H9 (cell line): Measurements from ENCODE around the gene PHF12. TPM values are rescaled to one million over a fixed set of nuclear protein-coding genes. Genes with fewer than 3 reads are reported as not detected.

ENCODE experiments used
- DNase-seq: peaks from one replicate; pipeline ENCODE4 v3.0.0-alpha.2; 2017
- H2AFZ ChIP-seq: one replicate; pipeline ENCODE4 v1.6.1; 2013; ENCODE audit warnings: mild to moderate bottlenecking, low read length, control low read depth, moderate library complexity
- H2AK5ac ChIP-seq: 2 replicates; pipeline ENCODE4 v1.6.1; 2013; ENCODE audit warnings: low read length, control low read depth, mixed read lengths; ENCODE audit not compliant: insufficient read length
- H2BK120ac ChIP-seq: one replicate; pipeline ENCODE4 v1.6.1; 2013; ENCODE audit warnings: low read depth, mild to moderate bottlenecking, low read length, control low read depth, inconsistent platforms; ENCODE audit not compliant: poor library complexity, severe bottlenecking
- H2BK12ac ChIP-seq: 2 replicates; pipeline ENCODE4 v1.6.1; 2013; ENCODE audit warnings: low read length, control low read depth, mixed read lengths, low read depth; ENCODE audit not compliant: insufficient read length
- H2BK15ac ChIP-seq: 2 replicates; pipeline ENCODE4 v1.6.1; 2013; ENCODE audit warnings: low read depth, low read length, control low read depth
- H2BK20ac ChIP-seq: one replicate; pipeline ENCODE4 v1.6.1; 2013; ENCODE audit warnings: low read depth, mild to moderate bottlenecking, low read length, control low read depth, inconsistent platforms; ENCODE audit not compliant: poor library complexity, severe bottlenecking
- H2BK5ac ChIP-seq: 2 replicates; pipeline ENCODE4 v1.6.1; 2013; ENCODE audit warnings: low read length, control low read depth, mixed read lengths; ENCODE audit not compliant: insufficient read length
- H3K14ac ChIP-seq: 2 replicates; pipeline ENCODE4 v1.6.1; 2013; ENCODE audit warnings: low read length, control low read depth; ENCODE audit not compliant: insufficient read depth
- H3K18ac ChIP-seq: 2 replicates; pipeline ENCODE4 v1.6.1; 2013; ENCODE audit warnings: low read depth, mild to moderate bottlenecking, mixed read lengths, low read length, control low read depth; ENCODE audit not compliant: insufficient read length
- H3K23ac ChIP-seq: 2 replicates; pipeline ENCODE4 v1.6.1; 2013; ENCODE audit warnings: low read length, control low read depth, mixed read lengths, low read depth; ENCODE audit not compliant: insufficient read length
- H3K23me2 ChIP-seq: 2 replicates; pipeline ENCODE4 v1.6.1; 2013; ENCODE audit warnings: low read depth, mild to moderate bottlenecking, mixed read lengths, low read length, control low read depth; ENCODE audit not compliant: insufficient read length, poor library complexity, severe bottlenecking
- H3K27ac ChIP-seq: 2 replicates; pipeline ENCODE4 v1.5.1; 2013; ENCODE audit warnings: low read length, control low read depth, mixed read lengths, low read depth; ENCODE audit not compliant: insufficient read length
- H3K27me3 ChIP-seq: 2 replicates; pipeline ENCODE4 v1.6.1; 2013; ENCODE audit warnings: low read length, control low read depth, inconsistent platforms; ENCODE audit not compliant: insufficient read depth
- H3K4ac ChIP-seq: 2 replicates; pipeline ENCODE4 v1.6.1; 2013; ENCODE audit warnings: low read depth, mild to moderate bottlenecking, control low read depth, inconsistent platforms, low read length, moderate library complexity
- H3K4me1 ChIP-seq: 2 replicates; pipeline ENCODE4 v1.6.1; 2013; ENCODE audit warnings: low read length, control low read depth, inconsistent platforms; ENCODE audit not compliant: insufficient read depth
- H3K4me2 ChIP-seq: 2 replicates; pipeline ENCODE4 v1.6.1; 2013; ENCODE audit warnings: low read length, control low read depth, mixed read lengths; ENCODE audit not compliant: insufficient read length, insufficient read depth
- H3K56ac ChIP-seq: 2 replicates; pipeline ENCODE4 v1.6.1; 2013; ENCODE audit warnings: low read depth, mild to moderate bottlenecking, mixed read lengths, low read length, control low read depth; ENCODE audit not compliant: insufficient read length
- H3K79me1 ChIP-seq: 2 replicates; pipeline ENCODE4 v1.6.1; 2013; ENCODE audit warnings: low read depth, mild to moderate bottlenecking, moderate library complexity, low read length, control low read depth, inconsistent platforms; ENCODE audit not compliant: insufficient read depth, poor library complexity, severe bottlenecking
- H3K79me2 ChIP-seq: 2 replicates; pipeline ENCODE4 v1.6.1; 2013; ENCODE audit warnings: low read length, control low read depth, inconsistent platforms; ENCODE audit not compliant: insufficient read depth
- H3K9ac ChIP-seq: 2 replicates; pipeline ENCODE4 v1.6.1; 2013; ENCODE audit warnings: low read length, control low read depth, mixed read lengths; ENCODE audit not compliant: insufficient read length; ENCODE audit errors: extremely low read depth
- H3K9me3 ChIP-seq: one replicate; pipeline ENCODE4 v1.6.1; 2013; ENCODE audit warnings: low read depth, low read length, inconsistent platforms; ENCODE audit not compliant: control insufficient read depth
- H3T11ph ChIP-seq: one replicate; pipeline ENCODE4 v1.6.1; 2013; ENCODE audit warnings: mild to moderate bottlenecking, low read length, control low read depth, inconsistent platforms
- H4K20me1 ChIP-seq: one replicate; pipeline ENCODE4 v1.6.1; 2013; ENCODE audit not compliant: control insufficient read depth, insufficient read length, insufficient read depth
- H4K5ac ChIP-seq: 2 replicates; pipeline ENCODE4 v1.6.1; 2013; ENCODE audit warnings: low read depth, mild to moderate bottlenecking, mixed read lengths, low read length, control low read depth; ENCODE audit not compliant: insufficient read length
- H4K8ac ChIP-seq: replicated peaks from 2 replicates; pipeline ENCODE4 v1.6.1; 2013; ENCODE audit warnings: low read length, control low read depth, mixed read lengths, low read depth; ENCODE audit not compliant: insufficient read length
- H4K91ac ChIP-seq: 2 replicates; pipeline ENCODE4 v1.6.1; 2013; ENCODE audit warnings: low read depth, mild to moderate bottlenecking, moderate library complexity, mixed read lengths, low read length, control low read depth; ENCODE audit not compliant: insufficient read length
- H3K27ac Mint-ChIP-seq, 3 experiments: 2 replicates in 2 of 3; 3 replicates in 1 of 3; pipeline ENCODE4 v1.8.0; 2020 to 2021; ENCODE audit warnings: mixed read lengths in 3 of 3, mild to moderate bottlenecking in 1 of 3, moderate library complexity in 1 of 3
- H3K27me3 Mint-ChIP-seq: 2 replicates; pipeline ENCODE4 v1.8.0; 2021; ENCODE audit warnings: low read depth, mild to moderate bottlenecking, moderate library complexity, mixed read lengths
- H3K36me3 Mint-ChIP-seq, 3 experiments: 2 replicates in 2 of 3; 3 replicates in 1 of 3; pipeline ENCODE4 v1.8.0; 2020 to 2021; ENCODE audit warnings: low read depth in 3 of 3, mixed read lengths in 3 of 3; ENCODE audit not compliant: insufficient read depth in 1 of 3
- H3K4me1 Mint-ChIP-seq, 2 experiments: 2 replicates each; pipeline ENCODE4 v1.8.0; 2020; ENCODE audit warnings: mixed read lengths in 2 of 2
- H3K4me3 Mint-ChIP-seq, 2 experiments: 2 replicates in 1 of 2; 3 replicates in 1 of 2; pipeline ENCODE4 v1.8.0; 2020 to 2021; ENCODE audit warnings: mild to moderate bottlenecking in 2 of 2, mixed read lengths in 2 of 2, moderate library complexity in 1 of 2
- H3K9me3 Mint-ChIP-seq, 2 experiments: 2 replicates in 1 of 2; 3 replicates in 1 of 2; pipeline ENCODE4 v1.8.0; 2020; ENCODE audit warnings: mild to moderate bottlenecking in 2 of 2, mixed read lengths in 2 of 2, moderate library complexity in 1 of 2
- CTCF ChIP-seq: fragments of 200-600 bp; sonication (generic); conservative IDR thresholded peaks from 3 replicates; pipeline ENCODE4 v1.8.0; 2021; ENCODE audit warnings: antibody characterized with exemption, mild to moderate bottlenecking
- WGBS: extraction: QIAGEN DNeasy Blood & Tissue Kit; methylation state at CpG from one replicate; pipeline ENCODE4 v1.1.7; 2013; ENCODE audit warnings: missing lambda C conversion rate, low lambda C conversion rate, mixed read lengths; ENCODE audit not compliant: insufficient read length; ENCODE audit errors: extremely low coverage; 5-methylcytosine and 5-hydroxymethylcytosine counted together
- total RNA-seq: library from RNA; stranded (reverse); gene quantifications from 2 replicates; pipeline ENCODE4 v1.2.1, GENCODE V29; 2021

The PHF12 gene
- total RNA-seq, 1 experiment from 2014 or later, result 62.1 TPM

GRCh38 chr17:28968914-28969295 is 17.6 kb upstream of the PHF12 start:
- Histone ChIP-seq H2BK20ac (no peak overlapping the region), H2AFZ (no peak overlapping the region), H3K9ac (no peak overlapping the region), H3K56ac (no peak overlapping the region), H3K79me2 (no peaks in the 10 kb centered on the region), H4K91ac (no peak overlapping the region), H3K79me1 (no peaks in the 10 kb centered on the region), H3T11ph (no peak overlapping the region), H4K5ac (no peak overlapping the region), H4K8ac (no peak overlapping the region), H3K9me3 (no peaks in the 10 kb centered on the region), H3K4ac (no peak overlapping the region), H3K27me3 (no peaks in the 10 kb centered on the region), H3K23ac (no peak overlapping the region), H2AK5ac (no peak overlapping the region), H2BK120ac (no peak overlapping the region), H3K14ac (no peak overlapping the region), H2BK15ac (no peak overlapping the region), H3K27ac (no peak overlapping the region), H3K4me2 (peak overlapping the region; percentile 5), H2BK12ac (no peak overlapping the region), H3K18ac (no peak overlapping the region), H3K4me1 (peaks cover 8% of the 10 kb centered on the region; the same call in 1 of the 2 replicates), H3K23me2 (no peaks in the 10 kb centered on the region), H4K20me1 (no peaks in the 10 kb centered on the region), H2BK5ac (no peak overlapping the region)
- Mint-ChIP-seq H3K27me3 (peaks cover 2% of the 10 kb centered on the region), H3K4me1 (peaks cover 59 to 66% of the 10 kb centered on the region in 2 experiments), H3K9me3 (no peaks in the 10 kb centered on the region; a peak in 1 of 5 replicates), H3K36me3 (no peaks in the 10 kb centered on the region), H3K27ac (peak overlapping the region; percentile 37 to 79 (median 41); a peak in 4 of 7 replicates), H3K4me3 (peak overlapping the region; percentile 9 to 56; a peak in 4 of 5 replicates)
- no peak for DNase-seq
- TF ChIP-seq CTCF, result no peak
- WGBS, result no CpG with 5 or more reads among the region's 2 CpGs
